HEK293T (cell line): ENCODE results near the gene OAT.
A peak's percentile ranks its signal among the peaks of the same experiment; 100 is the strongest.

Experiments used
- CTCF ChIA-PET: fragments of 350-600 bp; formaldehyde crosslinking; extraction: SDS; loops from one replicate; lab custom pipeline; 2021; ENCODE audit warnings: antibody characterized with exemption, inconsistent platforms; lab: Yijun Ruan, JAX
- POLR2A ChIA-PET: fragments of 350-600 bp; formaldehyde crosslinking; extraction: SDS; loops from one replicate; lab custom pipeline; 2020; ENCODE audit warnings: antibody characterized with exemption, inconsistent platforms; lab: Yijun Ruan, JAX
- DNase-seq: peaks from one replicate; pipeline ENCODE4 v3.0.0; 2012; ENCODE audit warnings: mixed read lengths; ENCODE audit errors: extremely low spot score
- ARNT ChIP-seq: fragments of 450-650 bp; IDR thresholded peaks from 2 replicates; pipeline ENCODE4 v1.6.1; 2017; ENCODE audit warnings: mild to moderate bottlenecking
- BHLHE40 ChIP-seq: fragments of 450-650 bp; IDR thresholded peaks from 2 replicates; pipeline ENCODE4 v1.6.1; 2016; ENCODE audit warnings: mild to moderate bottlenecking, moderate library complexity, borderline replicate concordance
- CTBP1 ChIP-seq: fragments of 450-650 bp; IDR thresholded peaks from 2 replicates; pipeline ENCODE4 v1.6.1; 2016; ENCODE audit warnings: borderline replicate concordance
- ELF4 ChIP-seq: fragments of 450-650 bp; IDR thresholded peaks from 2 replicates; pipeline ENCODE4 v1.6.1; 2017; ENCODE audit warnings: antibody characterized with exemption
- FOXA1 ChIP-seq: fragments of 450-650 bp; IDR thresholded peaks from 2 replicates; pipeline ENCODE4 v1.6.1; 2016; ENCODE audit warnings: mild to moderate bottlenecking
- FOXK2 ChIP-seq: fragments of 450-650 bp; IDR thresholded peaks from 2 replicates; pipeline ENCODE4 v1.6.1; 2016; ENCODE audit warnings: mild to moderate bottlenecking
- FOXM1 ChIP-seq: fragments of 450-650 bp; IDR thresholded peaks from 2 replicates; pipeline ENCODE4 v1.6.1; 2017; ENCODE audit warnings: mild to moderate bottlenecking, borderline replicate concordance
- HDGF ChIP-seq: fragments of 450-650 bp; IDR thresholded peaks from 2 replicates; pipeline ENCODE4 v1.6.1; 2017; ENCODE audit warnings: antibody characterized with exemption, borderline replicate concordance
- L3MBTL2 ChIP-seq: fragments of 450-650 bp; conservative IDR thresholded peaks from 2 replicates; pipeline ENCODE4 v1.6.1; 2016; ENCODE audit warnings: mild to moderate bottlenecking
- LEF1 ChIP-seq: fragments of 450-650 bp; IDR thresholded peaks from 2 replicates; pipeline ENCODE4 v1.6.1; 2017; ENCODE audit warnings: mild to moderate bottlenecking, borderline replicate concordance
- NFRKB ChIP-seq: fragments of 450-650 bp; IDR thresholded peaks from 2 replicates; pipeline ENCODE4 v1.6.1; 2016; ENCODE audit warnings: mild to moderate bottlenecking, moderate library complexity
- SP1 ChIP-seq: fragments of 450-650 bp; IDR thresholded peaks from 2 replicates; pipeline ENCODE4 v1.6.1; 2017
- SUZ12 ChIP-seq: fragments of 450-650 bp; IDR thresholded peaks from 2 replicates; pipeline ENCODE4 v1.6.1; 2016; ENCODE audit warnings: mild to moderate bottlenecking
- TARDBP ChIP-seq: fragments of 450-650 bp; IDR thresholded peaks from 2 replicates; pipeline ENCODE4 v1.6.1; 2016
- ZNF384 ChIP-seq: fragments of 450-650 bp; IDR thresholded peaks from 2 replicates; pipeline ENCODE4 v1.6.1; 2016
- TF ChIP-seq, protein P1 (sequence below): fragments of 450-650 bp; IDR thresholded peaks from 2 replicates; pipeline ENCODE4 v1.6.1; 2016

The OAT gene

DNA sequence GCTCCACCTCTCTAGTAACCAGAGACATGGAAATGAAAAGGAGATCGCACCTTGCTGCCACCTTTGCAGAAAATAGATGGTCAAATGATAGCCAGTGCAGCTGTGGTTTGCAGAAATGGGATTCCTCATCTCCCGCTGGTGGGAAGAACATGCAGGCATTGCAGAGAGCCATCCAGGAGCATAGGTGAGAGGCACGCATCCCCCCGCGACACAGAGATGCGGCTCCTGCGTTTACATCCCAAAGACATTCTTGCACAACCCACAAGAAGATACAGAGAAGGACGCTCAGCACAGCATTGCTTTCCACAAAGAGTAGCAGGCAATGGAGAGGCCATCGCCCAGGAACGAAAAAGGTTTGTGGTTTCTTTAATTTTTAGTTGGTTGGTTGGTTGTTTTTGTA is 56.2 kb downstream of the OAT start:
- no peak for DNase-seq
- ChIA-PET CTCF (no interaction called here), POLR2A (no interaction called here)
- TF ChIP-seq HDGF (no peak), FOXA1 (no peak)

DNA sequence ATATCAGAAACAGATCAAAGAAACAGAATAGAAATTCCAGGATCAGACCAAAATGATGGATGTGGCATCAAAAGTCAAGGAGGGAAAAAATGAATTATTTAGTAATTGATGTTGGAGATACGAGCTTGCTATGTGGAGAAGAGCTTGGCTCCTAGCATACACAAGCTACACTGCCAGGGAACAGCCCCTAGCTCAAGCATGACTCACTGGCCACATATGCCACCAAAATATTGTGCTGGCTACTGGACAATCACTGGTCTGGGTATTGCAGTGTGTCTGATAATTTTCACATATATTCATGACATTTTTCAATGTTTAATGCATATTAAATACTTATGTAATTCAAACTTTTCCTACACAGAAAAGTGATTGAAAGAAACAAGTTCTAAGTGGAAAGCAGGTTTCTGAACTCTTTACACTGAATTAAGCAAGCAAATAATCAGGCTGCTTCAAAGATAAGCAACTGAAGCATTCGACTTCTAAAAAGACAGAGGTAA is 59.3 kb downstream of the OAT start:
- POLR2A ChIA-PET: no interaction called here
- no peak for DNase-seq
- no peak for TF ChIP-seq L3MBTL2
- TF ChIP-seq, protein P1, sequence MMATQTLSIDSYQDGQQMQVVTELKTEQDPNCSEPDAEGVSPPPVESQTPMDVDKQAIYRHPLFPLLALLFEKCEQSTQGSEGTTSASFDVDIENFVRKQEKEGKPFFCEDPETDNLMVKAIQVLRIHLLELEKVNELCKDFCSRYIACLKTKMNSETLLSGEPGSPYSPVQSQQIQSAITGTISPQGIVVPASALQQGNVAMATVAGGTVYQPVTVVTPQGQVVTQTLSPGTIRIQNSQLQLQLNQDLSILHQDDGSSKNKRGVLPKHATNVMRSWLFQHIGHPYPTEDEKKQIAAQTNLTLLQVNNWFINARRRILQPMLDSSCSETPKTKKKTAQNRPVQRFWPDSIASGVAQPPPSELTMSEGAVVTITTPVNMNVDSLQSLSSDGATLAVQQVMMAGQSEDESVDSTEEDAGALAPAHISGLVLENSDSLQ: no peak
- no peak for TF ChIP-seq BHLHE40
- no peak for TF ChIP-seq SUZ12
- no peak for TF ChIP-seq ZNF384
- TF ChIP-seq LEF1: no peak
- TF ChIP-seq FOXA1: no peak
- TF ChIP-seq NFRKB: no peak
- no peak for TF ChIP-seq ARNT
- TF ChIP-seq HDGF: no peak
- no peak for TF ChIP-seq ELF4
- no peak for TF ChIP-seq TARDBP
- TF ChIP-seq CTBP1: no peak
- TF ChIP-seq FOXM1: no peak
- TF ChIP-seq SP1: no peak
- no peak for TF ChIP-seq FOXK2
- CTCF ChIA-PET: no interaction called here

DNA sequence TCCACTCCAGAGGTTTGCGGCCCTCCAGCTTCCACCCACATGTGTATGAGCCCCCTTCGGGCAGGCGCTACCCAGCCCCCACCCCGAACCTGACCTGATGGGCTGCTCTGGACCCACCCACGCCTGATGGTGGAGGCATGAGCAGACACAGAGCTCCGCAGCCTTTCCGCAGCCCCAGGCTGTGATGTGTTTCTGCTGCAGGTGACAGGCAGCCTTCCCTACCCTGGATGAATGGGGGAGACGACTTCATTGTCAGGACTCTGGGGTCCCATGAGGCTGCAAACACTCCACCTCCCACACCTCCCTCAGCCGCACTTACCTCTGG is 61.2 kb downstream of the OAT start:
- POLR2A ChIA-PET: no interaction called here
- CTCF ChIA-PET: interaction anchor here (0.6 kb wide), 1 partner anchor 384 kb away, joined by 3 read pairs; no protein-coding TSS in a partner anchor
- TF ChIP-seq BHLHE40: no peak
- TF ChIP-seq CTBP1: no peak
- TF ChIP-seq ZNF384: no peak
- TF ChIP-seq, protein P1: no peak
- TF ChIP-seq HDGF: no peak
- no peak for TF ChIP-seq FOXK2
- no peak for TF ChIP-seq SP1
- TF ChIP-seq TARDBP: no peak
- no peak for TF ChIP-seq SUZ12
- TF ChIP-seq NFRKB: no peak
- TF ChIP-seq LEF1: no peak
- no peak for DNase-seq

DNA sequence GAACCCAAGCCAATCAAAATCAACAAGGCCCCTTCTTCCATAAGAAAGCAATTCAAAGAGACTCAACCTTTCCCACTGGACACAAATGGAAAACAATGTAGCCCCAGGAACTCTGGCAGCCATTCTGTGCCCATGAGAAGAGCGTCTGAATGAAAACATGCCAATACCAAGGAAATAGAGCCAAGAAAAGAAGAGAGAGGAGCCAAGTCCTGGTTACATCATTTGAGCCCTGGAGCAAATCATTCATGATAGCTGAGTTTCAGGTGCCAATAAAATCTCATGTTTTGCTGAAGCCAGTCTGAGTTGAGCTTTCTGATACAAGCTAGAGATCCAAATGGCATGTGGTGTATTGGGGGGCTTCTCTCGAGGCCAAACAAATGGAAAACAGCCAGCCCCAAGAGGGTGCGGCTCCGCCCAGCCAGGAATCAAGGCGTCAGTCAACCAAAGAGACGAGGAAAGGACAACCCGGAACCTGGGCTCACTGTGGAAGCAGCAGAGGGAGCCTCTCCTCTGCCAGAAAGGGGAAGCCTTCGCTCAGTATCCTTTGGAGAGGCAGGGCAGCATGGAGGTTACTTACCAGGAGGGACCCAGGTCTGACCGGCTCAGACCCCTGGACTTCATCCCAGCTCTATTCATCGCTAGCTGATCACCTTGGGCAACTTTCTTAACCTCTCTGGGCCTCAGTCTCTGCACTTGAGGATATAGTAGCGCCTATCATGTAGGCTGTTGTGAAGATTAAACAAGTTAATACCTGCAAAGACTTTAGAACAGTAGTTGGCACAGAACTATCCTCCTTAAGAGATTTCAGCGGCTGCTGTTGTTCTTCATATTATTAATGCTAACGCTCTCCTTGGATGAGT is 61.8 kb downstream of the OAT start:
- DNase-seq: no peak
- ChIA-PET CTCF (interaction anchor here (0.5 to 0.6 kb wide), 2 partner anchors 9 to 385 kb away, joined by 3 read pairs; no protein-coding TSS in a partner anchor), POLR2A (no interaction called here)
- TF ChIP-seq BHLHE40: no peak

DNA sequence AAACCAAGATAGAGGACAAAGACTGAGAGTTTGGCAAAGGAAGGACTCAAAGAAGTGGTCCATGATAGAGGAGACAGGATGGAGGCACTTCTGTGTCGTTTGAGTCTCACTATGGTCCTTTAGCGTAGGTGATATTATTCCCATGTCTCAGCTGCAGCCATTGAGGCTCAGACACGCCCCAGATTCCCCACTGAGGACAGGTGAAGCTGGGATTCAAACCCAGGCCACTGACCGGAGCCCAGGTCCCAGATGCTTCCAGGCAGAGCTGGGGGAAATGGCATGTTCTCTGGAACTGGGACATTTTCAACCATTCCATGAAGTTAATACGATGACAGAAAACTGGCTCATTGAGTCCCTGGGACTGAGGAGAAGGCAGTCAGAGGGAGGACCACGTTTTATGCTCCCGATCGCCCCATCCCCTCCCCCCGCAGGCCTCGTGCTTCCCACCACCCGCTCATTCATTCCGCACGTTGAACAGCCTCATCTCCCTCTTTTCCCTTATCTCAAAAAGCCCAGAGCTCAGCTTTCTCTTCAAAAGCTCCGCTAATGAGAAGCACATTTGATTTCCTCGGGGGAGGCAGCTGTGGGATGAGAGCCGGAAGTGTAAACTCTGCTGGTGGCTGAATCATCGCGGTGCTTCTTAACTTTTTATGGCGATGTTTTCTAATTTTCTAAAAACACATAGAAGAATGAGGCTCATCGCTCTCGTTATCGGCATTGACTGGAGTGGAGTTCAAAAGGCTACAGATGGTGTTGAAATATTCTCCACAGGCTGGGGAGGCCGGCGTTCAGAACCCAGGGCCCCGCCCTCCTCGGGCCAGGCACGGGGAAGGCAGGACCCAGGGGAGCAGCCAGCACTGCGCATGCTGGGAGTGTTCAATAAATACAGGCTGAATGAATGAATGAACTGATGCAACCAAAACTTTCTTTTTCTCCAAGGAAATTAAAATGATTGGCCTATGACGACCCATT is 64.0 kb downstream of the OAT start:
- ChIA-PET POLR2A (interaction anchor here (1.0 to 1.4 kb wide), 2 partner anchors 10 to 64 kb away, joined by 3 read pairs; partner anchors contain the start of gene OAT), CTCF (interaction anchor here (0.6 to 1.4 kb wide), 2 partner anchors 44 to 49 kb away, joined by 5 read pairs; no protein-coding TSS in a partner anchor)
- DNase-seq: peak; percentile 78
- TF ChIP-seq ELF4: no peak
- no peak for TF ChIP-seq ZNF384
- no peak for TF ChIP-seq NFRKB
- no peak for TF ChIP-seq LEF1
- TF ChIP-seq HDGF: no peak
- no peak for TF ChIP-seq CTBP1
- TF ChIP-seq BHLHE40: no peak
- peak; percentile 90 for TF ChIP-seq L3MBTL2

DNA sequence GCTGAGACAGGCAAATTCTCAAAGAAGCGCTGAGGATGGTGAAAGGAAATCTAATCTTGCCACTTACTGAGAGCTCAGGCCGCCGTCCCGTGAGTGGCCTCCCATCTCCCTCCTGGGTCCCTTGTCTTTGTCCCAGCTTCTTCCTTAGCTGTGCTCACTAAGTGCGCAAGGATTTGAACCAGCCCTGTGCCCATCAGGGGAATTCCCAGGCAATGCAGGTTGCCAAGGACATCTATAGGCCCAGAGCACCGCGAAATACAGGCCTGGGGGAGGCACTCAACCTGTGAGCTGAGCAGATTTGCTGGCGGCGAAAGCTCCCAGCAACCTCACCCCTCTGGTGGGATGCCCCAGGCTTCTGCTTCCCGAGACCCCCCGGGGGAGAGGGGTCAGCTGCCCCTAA is 64.8 kb downstream of the OAT start:
- CTCF ChIA-PET: interaction anchor here (0.6 to 1.4 kb wide), 2 partner anchors 50 to 120 kb away, joined by 3 to 5 read pairs; no protein-coding TSS in a partner anchor
- POLR2A ChIA-PET: interaction anchor here (1.4 kb wide), 1 partner anchor 65 kb away, joined by 3 read pairs; the partner anchor contains the start of gene OAT

More for the DNA sequence above, 64.8 kb downstream of the OAT start:
- TF ChIP-seq L3MBTL2 (no peak), SUZ12 (no peak), FOXK2 (no peak), ELF4 (no peak), HDGF (no peak)
- no peak for DNase-seq
